GM19324 (cell line): ENCODE data around the gene PCCB.

Experiments
- ATAC-seq: cut with Tn5 transposase; IDR thresholded peaks from one replicate; pipeline ENCODE4 v1.9.1; 2021; ENCODE audit warnings: mild to moderate bottlenecking, moderate library complexity; ENCODE audit not compliant: unreplicated experiment, low FRiP score

The PCCB gene

DNA sequence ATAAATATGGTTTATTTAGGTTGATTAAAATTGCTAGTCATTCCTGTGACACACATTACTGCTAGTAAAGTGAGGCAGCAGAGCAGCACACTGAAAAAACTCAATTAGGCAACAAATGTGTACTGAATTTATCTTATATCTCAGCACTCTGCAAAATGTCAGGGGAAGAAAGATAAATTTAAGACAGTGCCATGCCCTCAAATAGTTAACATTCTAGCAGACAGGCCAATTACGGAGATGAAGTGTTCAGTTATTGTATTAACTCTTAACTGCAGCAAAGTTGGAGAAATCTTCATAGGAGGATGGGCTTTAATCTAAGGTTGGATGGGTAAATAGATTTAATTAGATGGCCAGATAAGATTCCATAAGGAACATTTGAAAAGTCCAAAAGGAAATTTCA lies 127.9 kb downstream of the PCCB start:
- ATAC-seq: no peak
